ENCODE measurements around the gene ATN1.

DNA sequence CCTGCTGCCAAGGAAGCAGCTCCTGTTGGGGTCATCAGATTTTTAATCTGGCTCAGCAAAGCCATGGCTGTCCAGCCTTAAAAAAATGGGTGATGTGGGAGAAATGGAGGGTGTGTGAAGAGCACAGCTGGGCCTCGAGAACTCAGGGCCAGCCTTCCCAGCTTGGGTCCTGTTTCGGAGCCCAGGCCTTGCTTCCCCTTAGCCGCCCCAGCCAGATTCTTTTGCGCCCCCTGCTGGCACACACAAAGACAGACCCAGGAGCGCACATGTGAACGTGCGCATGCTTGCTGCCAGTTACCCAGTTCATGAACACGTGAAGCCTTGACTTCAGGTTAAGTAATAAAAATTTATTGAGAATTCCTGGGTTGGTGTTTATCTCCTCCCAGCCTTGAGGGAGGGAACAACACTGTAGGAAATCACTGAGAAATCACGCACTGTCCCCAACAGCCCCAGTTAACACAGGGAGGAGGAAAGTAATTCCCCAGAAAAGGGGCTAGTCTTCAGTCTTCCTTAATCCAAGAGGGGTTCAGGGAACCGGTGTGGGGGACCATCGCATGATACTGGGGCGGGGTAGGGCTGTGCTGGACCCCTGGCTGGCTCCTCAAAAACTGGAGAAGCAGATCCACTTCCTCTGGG is 37.4 kb downstream of the ATN1 start:
- TF ChIP-seq, protein P1, sequence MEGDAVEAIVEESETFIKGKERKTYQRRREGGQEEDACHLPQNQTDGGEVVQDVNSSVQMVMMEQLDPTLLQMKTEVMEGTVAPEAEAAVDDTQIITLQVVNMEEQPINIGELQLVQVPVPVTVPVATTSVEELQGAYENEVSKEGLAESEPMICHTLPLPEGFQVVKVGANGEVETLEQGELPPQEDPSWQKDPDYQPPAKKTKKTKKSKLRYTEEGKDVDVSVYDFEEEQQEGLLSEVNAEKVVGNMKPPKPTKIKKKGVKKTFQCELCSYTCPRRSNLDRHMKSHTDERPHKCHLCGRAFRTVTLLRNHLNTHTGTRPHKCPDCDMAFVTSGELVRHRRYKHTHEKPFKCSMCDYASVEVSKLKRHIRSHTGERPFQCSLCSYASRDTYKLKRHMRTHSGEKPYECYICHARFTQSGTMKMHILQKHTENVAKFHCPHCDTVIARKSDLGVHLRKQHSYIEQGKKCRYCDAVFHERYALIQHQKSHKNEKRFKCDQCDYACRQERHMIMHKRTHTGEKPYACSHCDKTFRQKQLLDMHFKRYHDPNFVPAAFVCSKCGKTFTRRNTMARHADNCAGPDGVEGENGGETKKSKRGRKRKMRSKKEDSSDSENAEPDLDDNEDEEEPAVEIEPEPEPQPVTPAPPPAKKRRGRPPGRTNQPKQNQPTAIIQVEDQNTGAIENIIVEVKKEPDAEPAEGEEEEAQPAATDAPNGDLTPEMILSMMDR (IDR thresholded peaks at IDR 0.05; ENCODE audit: insufficient read depth, low read length) = peak; percentile 75
- TF ChIP-seq, protein P2, sequence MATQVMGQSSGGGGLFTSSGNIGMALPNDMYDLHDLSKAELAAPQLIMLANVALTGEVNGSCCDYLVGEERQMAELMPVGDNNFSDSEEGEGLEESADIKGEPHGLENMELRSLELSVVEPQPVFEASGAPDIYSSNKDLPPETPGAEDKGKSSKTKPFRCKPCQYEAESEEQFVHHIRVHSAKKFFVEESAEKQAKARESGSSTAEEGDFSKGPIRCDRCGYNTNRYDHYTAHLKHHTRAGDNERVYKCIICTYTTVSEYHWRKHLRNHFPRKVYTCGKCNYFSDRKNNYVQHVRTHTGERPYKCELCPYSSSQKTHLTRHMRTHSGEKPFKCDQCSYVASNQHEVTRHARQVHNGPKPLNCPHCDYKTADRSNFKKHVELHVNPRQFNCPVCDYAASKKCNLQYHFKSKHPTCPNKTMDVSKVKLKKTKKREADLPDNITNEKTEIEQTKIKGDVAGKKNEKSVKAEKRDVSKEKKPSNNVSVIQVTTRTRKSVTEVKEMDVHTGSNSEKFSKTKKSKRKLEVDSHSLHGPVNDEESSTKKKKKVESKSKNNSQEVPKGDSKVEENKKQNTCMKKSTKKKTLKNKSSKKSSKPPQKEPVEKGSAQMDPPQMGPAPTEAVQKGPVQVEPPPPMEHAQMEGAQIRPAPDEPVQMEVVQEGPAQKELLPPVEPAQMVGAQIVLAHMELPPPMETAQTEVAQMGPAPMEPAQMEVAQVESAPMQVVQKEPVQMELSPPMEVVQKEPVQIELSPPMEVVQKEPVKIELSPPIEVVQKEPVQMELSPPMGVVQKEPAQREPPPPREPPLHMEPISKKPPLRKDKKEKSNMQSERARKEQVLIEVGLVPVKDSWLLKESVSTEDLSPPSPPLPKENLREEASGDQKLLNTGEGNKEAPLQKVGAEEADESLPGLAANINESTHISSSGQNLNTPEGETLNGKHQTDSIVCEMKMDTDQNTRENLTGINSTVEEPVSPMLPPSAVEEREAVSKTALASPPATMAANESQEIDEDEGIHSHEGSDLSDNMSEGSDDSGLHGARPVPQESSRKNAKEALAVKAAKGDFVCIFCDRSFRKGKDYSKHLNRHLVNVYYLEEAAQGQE (IDR thresholded peaks at IDR 0.05; ENCODE audit: insufficient replicate concordance, low read depth) = no peak
